ENCODE measurements around the gene PRSS38. TPM values are rescaled to one million over a fixed set of nuclear protein-coding genes. Genes with fewer than 3 reads are reported as not detected.

Gene PRSS38
- total and polyA plus RNA-seq, 2 experiments from 2014 or later = not detected

- peaks cover 38% of the 10 kb centered on the region for H3F3A ChIP-seq (ENCODE audit: insufficient read depth)
- no peaks in the 10 kb centered on the region for H3K27me3 ChIP-seq (replicated peaks; ENCODE audit: insufficient read depth)
- H3K9me3 ChIP-seq (ENCODE audit: low read depth) = no peaks in the 10 kb centered on the region
- no peaks in the 10 kb centered on the region for H3K79me2 ChIP-seq (ENCODE audit: insufficient read depth)
- H3K4me3 ChIP-seq = no peak overlapping the region
- peak overlapping the region; percentile 5; the same call in 1 of the 2 replicates for H3K9ac ChIP-seq
- peak overlapping the region; percentile 67 for H3K4me2 ChIP-seq (ENCODE audit: unreplicated experiment)
- no peak for TF ChIP-seq EZH2 (IDR thresholded peaks at IDR 0.05; ENCODE audit: insufficient read depth, poor library complexity, severe bottlenecking)
- no peak for TF ChIP-seq EZH2phosphoT487 (IDR thresholded peaks at IDR 0.05; ENCODE audit: insufficient read depth, low read depth)
- H2AFZ ChIP-seq = no peak overlapping the region
- H4K20me1 ChIP-seq (ENCODE audit: insufficient read depth) = no peaks in the 10 kb centered on the region
- H3K4me1 ChIP-seq (ENCODE audit: insufficient read depth) = peaks cover 39% of the 10 kb centered on the region
- in situ Hi-C loops (cut with MboI) = no loop called here
- 25 to 34% methylated on average over 7 of the region's 7 CpGs for WGBS, 2 experiments (ENCODE audit: low coverage in 1 of 2, low lambda C conversion rate in 2 of 2, missing lambda C conversion rate in 2 of 2)
- H3K27ac ChIP-seq = peak overlapping the region; percentile 72
- H3K9me2 ChIP-seq (ENCODE audit: insufficient read depth) = no peaks in the 10 kb centered on the region
- peak; percentile 93 for DNase-seq
- H3K36me3 ChIP-seq (ENCODE audit: low read depth) = no peaks in the 10 kb centered on the region
These were observed 39.1 kb upstream of the PRSS38 start for GRCh38 chr1:227776331-227776771.

GRCh38 chr1:227777156-227777555 lies 38.3 kb upstream of the PRSS38 start:
- H3F3A ChIP-seq (ENCODE audit: insufficient read depth) = peaks cover 38% of the 10 kb centered on the region
- peak overlapping the region; percentile 67 for H3K4me2 ChIP-seq (ENCODE audit: unreplicated experiment)
- H3K9ac ChIP-seq = no peak overlapping the region
- TF ChIP-seq EZH2phosphoT487 (IDR thresholded peaks at IDR 0.05; ENCODE audit: insufficient read depth, low read depth) (no peak), EZH2 (IDR thresholded peaks at IDR 0.05; ENCODE audit: insufficient read depth, poor library complexity, severe bottlenecking) (no peak)
- in situ Hi-C loops (cut with MboI) = no loop called here
- H3K9me3 ChIP-seq (ENCODE audit: low read depth) = no peaks in the 10 kb centered on the region
- H3K27ac ChIP-seq = no peak overlapping the region
- peaks cover 39% of the 10 kb centered on the region for H3K4me1 ChIP-seq (ENCODE audit: insufficient read depth)
- H3K9me2 ChIP-seq (ENCODE audit: insufficient read depth) = no peaks in the 10 kb centered on the region
- no peaks in the 10 kb centered on the region for H4K20me1 ChIP-seq (ENCODE audit: insufficient read depth)
- H2AFZ ChIP-seq = no peak overlapping the region
- DNase-seq = no peak
- H3K27me3 ChIP-seq (replicated peaks; ENCODE audit: insufficient read depth) = no peaks in the 10 kb centered on the region
- H3K79me2 ChIP-seq (ENCODE audit: insufficient read depth) = no peaks in the 10 kb centered on the region
- WGBS, 2 experiments (ENCODE audit: low coverage in 1 of 2, low lambda C conversion rate in 2 of 2, missing lambda C conversion rate in 2 of 2) = 84 to 86% methylated on average over 11 of the region's 11 CpGs
- H3K4me3 ChIP-seq = no peak overlapping the region
- H3K36me3 ChIP-seq (ENCODE audit: low read depth) = no peaks in the 10 kb centered on the region

DNA sequence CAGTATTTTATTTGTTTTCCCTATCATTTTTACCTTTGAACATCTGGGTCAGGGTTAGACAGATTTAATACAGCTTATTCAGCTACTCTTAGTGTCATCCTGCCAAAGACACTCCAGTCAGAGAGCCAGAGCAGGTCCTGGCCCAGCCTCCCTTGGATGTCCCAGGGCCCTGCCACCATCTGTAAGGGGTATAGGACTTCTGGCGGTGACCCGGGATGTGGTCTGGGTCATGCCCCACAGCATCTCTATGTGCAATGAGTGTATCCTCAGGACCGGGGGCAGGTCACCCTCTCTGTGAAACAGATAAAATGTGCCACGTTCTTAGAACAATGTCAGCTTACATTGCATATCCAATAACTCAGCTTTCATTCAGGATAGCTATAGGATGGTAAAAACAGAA lies 37.8 kb upstream of the PRSS38 start:
- no peak overlapping the region for H3K9ac ChIP-seq
- no peak for TF ChIP-seq EZH2 (IDR thresholded peaks at IDR 0.05; ENCODE audit: insufficient read depth, poor library complexity, severe bottlenecking)
- TF ChIP-seq EZH2phosphoT487 (IDR thresholded peaks at IDR 0.05; ENCODE audit: insufficient read depth, low read depth) = no peak
- 96 to 98% methylated on average over 4 of the region's 4 CpGs for WGBS, 2 experiments (ENCODE audit: low coverage in 1 of 2, low lambda C conversion rate in 2 of 2, missing lambda C conversion rate in 2 of 2)
- no peaks in the 10 kb centered on the region for H3K9me3 ChIP-seq (ENCODE audit: low read depth)
- no peaks in the 10 kb centered on the region for H3K9me2 ChIP-seq (ENCODE audit: insufficient read depth)
- no peak overlapping the region for H3K27ac ChIP-seq
- no peaks in the 10 kb centered on the region for H4K20me1 ChIP-seq (ENCODE audit: insufficient read depth)
- H3K79me2 ChIP-seq (ENCODE audit: insufficient read depth) = no peaks in the 10 kb centered on the region
- no peak overlapping the region for H3K4me2 ChIP-seq (ENCODE audit: unreplicated experiment)
- no peak for DNase-seq
- peaks cover 38% of the 10 kb centered on the region for H3F3A ChIP-seq (ENCODE audit: insufficient read depth)
- peaks cover 39% of the 10 kb centered on the region for H3K4me1 ChIP-seq (ENCODE audit: insufficient read depth)
- H3K4me3 ChIP-seq = no peak overlapping the region
- H3K36me3 ChIP-seq (ENCODE audit: low read depth) = no peaks in the 10 kb centered on the region
- in situ Hi-C loops (cut with MboI) = no loop called here
- no peak overlapping the region for H2AFZ ChIP-seq
- no peaks in the 10 kb centered on the region for H3K27me3 ChIP-seq (replicated peaks; ENCODE audit: insufficient read depth)

DNA sequence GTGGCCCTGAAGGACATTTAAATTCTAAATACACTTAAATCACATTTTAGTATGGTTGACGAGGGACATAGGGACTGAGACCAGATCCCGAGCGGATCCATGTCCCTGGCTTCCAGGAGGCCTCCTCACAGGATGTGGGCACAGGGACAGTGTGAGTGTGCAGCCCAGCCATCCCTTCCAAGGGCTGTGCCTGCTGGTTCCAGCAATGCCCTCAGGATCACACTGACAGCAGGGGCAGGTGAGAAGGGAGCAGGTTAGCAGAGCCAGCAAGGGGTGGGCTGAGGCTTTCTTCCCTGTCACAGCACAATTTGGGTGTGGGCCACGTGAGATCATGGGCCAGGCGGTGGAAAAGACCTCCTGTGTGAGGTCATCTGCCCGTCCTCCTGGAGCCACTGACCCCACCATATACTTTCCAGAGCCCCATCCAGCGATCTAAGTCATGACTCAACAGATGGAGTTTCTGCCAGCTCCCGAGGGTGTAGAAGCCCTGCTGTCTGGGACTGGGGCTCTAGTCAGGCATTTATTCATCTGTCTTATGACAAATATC lies 37.0 kb upstream of the PRSS38 start:
- in situ Hi-C loops (cut with MboI) = no loop called here
- H3K4me2 ChIP-seq (ENCODE audit: unreplicated experiment) = peak overlapping the region; percentile 19
- peak overlapping the region; percentile 53 for H3K27ac ChIP-seq
- H3F3A ChIP-seq (ENCODE audit: insufficient read depth) = peaks cover 38% of the 10 kb centered on the region
- no peaks in the 10 kb centered on the region for H3K79me2 ChIP-seq (ENCODE audit: insufficient read depth)
- no peaks in the 10 kb centered on the region for H4K20me1 ChIP-seq (ENCODE audit: insufficient read depth)
- no peaks in the 10 kb centered on the region for H3K27me3 ChIP-seq (replicated peaks; ENCODE audit: insufficient read depth)
- peak; percentile 88 for DNase-seq
- no peaks in the 10 kb centered on the region for H3K9me3 ChIP-seq (ENCODE audit: low read depth)
- TF ChIP-seq EZH2phosphoT487 (IDR thresholded peaks at IDR 0.05; ENCODE audit: insufficient read depth, low read depth) = no peak
- TF ChIP-seq EZH2 (IDR thresholded peaks at IDR 0.05; ENCODE audit: insufficient read depth, poor library complexity, severe bottlenecking) = no peak
- 41 to 43% methylated on average over 8 of the region's 8 CpGs for WGBS, 2 experiments (ENCODE audit: low coverage in 1 of 2, low lambda C conversion rate in 2 of 2, missing lambda C conversion rate in 2 of 2)
- no peak overlapping the region for H2AFZ ChIP-seq
- H3K9me2 ChIP-seq (ENCODE audit: insufficient read depth) = no peaks in the 10 kb centered on the region
- peaks cover 39% of the 10 kb centered on the region for H3K4me1 ChIP-seq (ENCODE audit: insufficient read depth)
- no peak overlapping the region for H3K9ac ChIP-seq
- H3K36me3 ChIP-seq (ENCODE audit: low read depth) = no peaks in the 10 kb centered on the region
- no peak overlapping the region for H3K4me3 ChIP-seq

All from GM23248 (cell line).